ENCODE results near the gene EDA. TPM values are rescaled to one million over a fixed set of nuclear protein-coding genes. Genes with fewer than 3 reads are reported as not detected.

Gene EDA
- total and polyA plus RNA-seq, 10 donors, result 0.28 to 7.2 (median 3.3) TPM

GRCh38 chrX:70001269-70001668 lies 385.4 kb downstream of the EDA start:
- Histone ChIP-seq H3K4me3 (no peak overlapping the region), H3K27me3 (replicated peaks in 1 of 7) (no peaks in the 10 kb centered on the region), H3K4me1 (no peaks in the 10 kb centered on the region), H3K27ac (no peak overlapping the region), H3K36me3 (no peaks in the 10 kb centered on the region), H3K9me3 (peaks cover 0 to 4% (median 0%) of the 10 kb centered on the region in 8 donors)
- intact Hi-C loops (cut with DNase I; ENCODE audit: low total_unique reads), result no loop called here
- no peak for DNase-seq
- no peak for TF ChIP-seq POLR2A (IDR thresholded peaks at IDR 0.05)
- TF ChIP-seq CTCF (IDR thresholded peaks at IDR 0.05 in 8 of 11, conservative IDR thresholded peaks at IDR 0.05 in 3 of 11), result no peak
- no peak for TF ChIP-seq POLR2AphosphoS5 (IDR thresholded peaks at IDR 0.05)
- whole genome bisulfite sequencing, 5 donors, result 63 to 83% (median 79%) methylated on average over 1 to 2 of the region's 2 CpGs

GRCh38 chrX:70001708-70002341 lies 385.9 kb downstream of the EDA start:
- DNase-seq, result no peak
- no peak overlapping the region for H3K4me3 ChIP-seq
- TF ChIP-seq POLR2AphosphoS5 (IDR thresholded peaks at IDR 0.05) (no peak), POLR2A (IDR thresholded peaks at IDR 0.05) (no peak), CTCF (IDR thresholded peaks at IDR 0.05 in 8 of 11, conservative IDR thresholded peaks at IDR 0.05 in 3 of 11) (no peak)
- intact Hi-C loops (cut with DNase I; ENCODE audit: low total_unique reads), result no loop called here
- H3K36me3 ChIP-seq, result no peaks in the 10 kb centered on the region
- H3K27me3 ChIP-seq (replicated peaks in 1 of 7), result no peaks in the 10 kb centered on the region
- H3K27ac ChIP-seq, result no peak overlapping the region
- WGBS, 5 donors, result 73 to 88% (median 87%) methylated on average over 3 of the region's 3 CpGs
- peaks cover 0 to 4% (median 0%) of the 10 kb centered on the region in 8 donors for H3K9me3 ChIP-seq
- no peaks in the 10 kb centered on the region for H3K4me1 ChIP-seq

GRCh38 chrX:70007946-70008345 lies 392.0 kb downstream of the EDA start:
- intact Hi-C loops (cut with DNase I; ENCODE audit: low total_unique reads), result no loop called here
- H3K4me3 ChIP-seq, result no peak overlapping the region
- no peak for DNase-seq
- H3K4me1 ChIP-seq, result no peaks in the 10 kb centered on the region
- no peaks in the 10 kb centered on the region for H3K36me3 ChIP-seq
- no peak overlapping the region for H3K27ac ChIP-seq
- H3K9me3 ChIP-seq, result no peaks in the 10 kb centered on the region
- TF ChIP-seq CTCF (IDR thresholded peaks at IDR 0.05 in 8 of 11, conservative IDR thresholded peaks at IDR 0.05 in 3 of 11) (no peak), POLR2AphosphoS5 (IDR thresholded peaks at IDR 0.05) (no peak), POLR2A (IDR thresholded peaks at IDR 0.05) (no peak)
- peaks cover 0 to 7% (median 0%) of the 10 kb centered on the region in 7 donors for H3K27me3 ChIP-seq (replicated peaks in 1 of 7)

- no peak for DNase-seq
- Histone ChIP-seq H3K36me3 (no peaks in the 10 kb centered on the region), H3K4me1 (no peaks in the 10 kb centered on the region), H3K27ac (no peak overlapping the region), H3K4me3 (no peak overlapping the region), H3K27me3 (replicated peaks in 1 of 7) (peaks cover 0 to 18% (median 0%) of the 10 kb centered on the region in 7 donors), H3K9me3 (no peaks in the 10 kb centered on the region)
- intact Hi-C loops (cut with DNase I; ENCODE audit: low total_unique reads), result no loop called here
- TF ChIP-seq POLR2AphosphoS5 (IDR thresholded peaks at IDR 0.05), result no peak
- no peak for TF ChIP-seq POLR2A (IDR thresholded peaks at IDR 0.05)
- TF ChIP-seq CTCF (IDR thresholded peaks at IDR 0.05 in 8 of 11, conservative IDR thresholded peaks at IDR 0.05 in 3 of 11), result no peak
These were observed 393.1 kb downstream of the EDA start for GRCh38 chrX:70009049-70009448.
